LNCaP clone FGC (cell line): ENCODE data around the gene FSD1L.

Source experiments
- DNase-seq: peaks from one replicate; pipeline ENCODE4 v3.0.0-alpha.2; 2011; ENCODE audit warnings: low read depth
- H3K4me3 ChIP-seq: 2 replicates; pipeline ENCODE4 v1.5.1; 2011; ENCODE audit warnings: mild to moderate bottlenecking, low read depth, low read length, control low read depth
- CTCF ChIP-seq: IDR thresholded peaks from 2 replicates; pipeline ENCODE4 v1.5.1; 2012; ENCODE audit warnings: mild to moderate bottlenecking; ENCODE audit not compliant: control insufficient read depth, insufficient read depth; ENCODE audit errors: extremely low read depth

Gene FSD1L

DNA sequence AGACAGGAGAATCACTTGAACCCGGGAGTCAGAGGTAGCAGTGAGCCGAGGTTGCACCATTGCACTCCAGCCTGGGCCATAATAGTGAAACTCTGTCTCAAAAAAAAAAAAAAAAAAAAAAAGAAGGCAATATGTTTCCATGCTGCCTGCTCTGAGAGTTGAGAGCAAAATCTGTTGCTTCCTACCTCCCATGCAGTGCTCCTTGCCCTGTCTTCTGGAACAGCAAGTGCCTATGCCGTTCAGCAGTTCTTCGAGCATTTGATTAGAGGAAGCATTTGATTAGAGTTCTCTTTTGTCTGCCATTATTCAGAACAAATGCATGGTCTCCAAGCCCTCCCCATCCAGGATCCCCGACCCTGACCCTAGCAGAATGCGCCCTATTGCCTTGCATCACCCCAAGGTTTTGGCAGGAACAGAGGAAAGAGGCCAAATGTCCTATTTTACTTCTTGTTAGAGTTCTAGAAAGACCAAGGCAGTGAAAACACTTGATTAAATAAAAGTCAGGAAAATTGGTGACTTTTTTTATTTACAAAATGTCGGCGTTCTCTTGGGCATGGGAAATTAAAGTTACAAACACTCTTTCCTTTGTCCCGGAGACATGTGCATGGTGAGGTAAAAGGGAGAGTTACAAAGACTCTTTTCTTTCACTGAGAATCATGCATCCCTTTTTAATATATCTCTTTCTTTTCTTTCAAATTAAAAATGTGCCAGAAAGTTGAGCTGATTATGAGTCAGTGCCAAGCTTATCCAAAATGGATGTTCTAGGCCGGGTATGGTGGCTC is 27.8 kb upstream of the FSD1L start:
- no peak for TF ChIP-seq CTCF
- no peak for DNase-seq
- no peak overlapping the region for H3K4me3 ChIP-seq

GRCh38 chr9:105421154-105421553 is 26.7 kb upstream of the FSD1L start:
- no peak for TF ChIP-seq CTCF
- DNase-seq: no peak
- no peak overlapping the region for H3K4me3 ChIP-seq

DNA sequence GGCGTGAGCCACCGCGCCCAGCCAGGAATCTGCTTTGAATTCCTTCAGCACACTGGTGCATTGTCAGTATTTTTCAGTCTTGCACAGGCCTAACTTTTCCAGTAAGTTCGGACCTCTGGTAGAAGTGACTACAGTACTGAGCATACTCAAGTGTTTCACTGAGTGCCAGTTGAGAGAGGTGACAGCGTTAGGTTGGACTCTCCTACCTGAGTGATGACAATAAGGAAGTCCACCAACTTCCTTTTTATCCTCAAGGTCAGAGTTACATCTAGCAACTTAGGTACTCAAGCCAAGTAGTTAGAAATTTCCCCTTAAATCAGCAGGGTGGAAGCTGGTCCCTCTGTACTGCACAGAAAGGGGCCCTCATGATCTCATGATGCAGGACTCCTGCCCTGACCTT is 26.0 kb upstream of the FSD1L start:
- no peak for TF ChIP-seq CTCF
- DNase-seq: no peak

GRCh38 chr9:105425816-105426433 is 21.9 kb upstream of the FSD1L start:
- H3K4me3 ChIP-seq: no peak overlapping the region
- peak; percentile 67 for TF ChIP-seq CTCF
- no peak for DNase-seq

More for the DNA sequence above, 26.0 kb upstream of the FSD1L start:
- no peak overlapping the region for H3K4me3 ChIP-seq

DNA sequence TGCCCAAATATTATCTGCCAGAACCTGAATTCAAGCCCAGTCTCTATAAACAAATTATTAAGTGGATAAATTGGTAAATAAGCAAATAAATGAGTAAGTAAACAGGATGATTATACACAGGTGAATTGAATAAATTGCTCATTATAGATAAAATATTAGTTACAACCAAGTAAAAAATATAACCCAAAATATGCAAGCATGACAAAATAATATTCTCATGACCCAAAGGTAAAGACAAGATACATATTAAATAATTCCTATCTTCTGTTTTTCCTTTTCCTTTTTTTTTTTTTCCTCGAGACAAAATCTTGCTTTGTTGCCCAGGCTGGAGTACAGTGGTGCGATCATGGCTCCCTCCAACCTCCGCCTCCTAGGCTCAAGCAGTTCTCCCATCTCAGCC is 21.2 kb upstream of the FSD1L start:
- H3K4me3 ChIP-seq: no peak overlapping the region
- no peak for TF ChIP-seq CTCF
- no peak for DNase-seq

- no peak for DNase-seq
- no peak overlapping the region for H3K4me3 ChIP-seq
- no peak for TF ChIP-seq CTCF
These were observed 16.2 kb upstream of the FSD1L start for GRCh38 chr9:105431424-105432246.
